ENCODE results near the gene CLEC7A.

The CLEC7A gene

GRCh38 chr12:10070380-10070779 is 59.6 kb downstream of the CLEC7A start:
- DNase-seq (ENCODE audit: extremely low read depth, low read depth) = no peak
- no peak for TF ChIP-seq CTCF (IDR thresholded peaks at IDR 0.05; ENCODE audit: low read depth, low read length, missing control alignments)
- H3K4me3 ChIP-seq (replicated peaks; ENCODE audit: low read depth, low read length) = no peak overlapping the region

GRCh38 chr12:10069976-10070375 is 60.0 kb downstream of the CLEC7A start:
- no peak for DNase-seq (ENCODE audit: extremely low read depth, low read depth)
- TF ChIP-seq CTCF (IDR thresholded peaks at IDR 0.05; ENCODE audit: low read depth, low read length, missing control alignments) = no peak
- H3K4me3 ChIP-seq (replicated peaks; ENCODE audit: low read depth, low read length) = no peak overlapping the region

- TF ChIP-seq CTCF (IDR thresholded peaks at IDR 0.05; ENCODE audit: low read depth, low read length, missing control alignments) = no peak
- peak; percentile 57 for DNase-seq (ENCODE audit: extremely low read depth, low read depth)
- H3K4me3 ChIP-seq (replicated peaks; ENCODE audit: low read depth, low read length) = no peak overlapping the region
These were observed 60.9 kb downstream of the CLEC7A start for GRCh38 chr12:10069099-10069498.

DNA sequence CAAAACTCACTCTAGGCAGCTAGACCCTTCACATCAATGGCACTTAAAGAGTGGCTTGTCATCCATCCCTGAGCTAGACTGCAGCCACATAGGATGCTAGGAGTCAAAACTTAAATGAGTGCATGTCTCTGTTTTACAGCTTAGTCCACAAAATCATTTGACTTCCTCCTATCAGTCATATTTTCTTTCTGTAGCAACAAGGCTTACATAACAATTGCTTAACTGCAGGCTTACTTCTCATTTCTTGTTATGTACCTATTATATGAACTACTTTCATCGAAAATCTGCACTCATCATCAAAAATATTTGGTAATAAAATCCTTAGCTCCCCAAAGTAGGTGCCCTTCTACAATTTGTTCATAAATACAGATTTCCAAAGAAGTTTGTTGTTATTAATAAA is 61.4 kb downstream of the CLEC7A start:
- DNase-seq (ENCODE audit: extremely low read depth, low read depth) = no peak
- no peak for TF ChIP-seq CTCF (IDR thresholded peaks at IDR 0.05; ENCODE audit: low read depth, low read length, missing control alignments)

GRCh38 chr12:10067942-10068341 is 62.1 kb downstream of the CLEC7A start:
- no peak for TF ChIP-seq CTCF (IDR thresholded peaks at IDR 0.05; ENCODE audit: low read depth, low read length, missing control alignments)
- no peak for DNase-seq (ENCODE audit: extremely low read depth, low read depth)
- H3K4me3 ChIP-seq (replicated peaks; ENCODE audit: low read depth, low read length) = no peak overlapping the region

More for the DNA sequence above, 61.4 kb downstream of the CLEC7A start:
- no peak overlapping the region for H3K4me3 ChIP-seq (replicated peaks; ENCODE audit: low read depth, low read length)

DNA sequence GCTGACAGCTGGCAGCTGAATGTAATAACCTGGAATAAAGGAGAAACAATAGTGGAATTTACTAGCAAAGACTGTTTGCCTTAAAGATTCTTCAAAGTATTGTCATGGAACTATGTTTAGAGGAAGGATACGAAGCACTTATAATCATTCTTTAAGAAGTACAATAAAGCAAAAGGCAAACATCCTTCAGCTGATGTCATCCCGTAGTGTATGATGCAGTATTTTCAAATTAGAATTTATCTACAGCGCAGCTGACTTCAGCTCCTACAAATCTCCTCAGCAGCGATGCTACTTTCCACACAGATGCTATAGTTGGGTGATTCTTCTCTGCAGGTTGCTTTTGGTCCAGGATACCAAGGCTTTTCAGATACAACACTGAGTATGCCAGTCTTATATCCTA is 62.7 kb downstream of the CLEC7A start:
- no peak for TF ChIP-seq CTCF (IDR thresholded peaks at IDR 0.05; ENCODE audit: low read depth, low read length, missing control alignments)
- H3K4me3 ChIP-seq (replicated peaks; ENCODE audit: low read depth, low read length) = no peak overlapping the region
- DNase-seq (ENCODE audit: extremely low read depth, low read depth) = no peak
